PC-3 (cell line): ENCODE measurements around the gene CD226. TPM values are rescaled to one million over a fixed set of nuclear protein-coding genes. Genes with fewer than 3 reads are reported as not detected.
"Not testable (repeated sequence)": the region's sequence is repeated elsewhere in the genome, so short reads cannot be mapped to it uniquely, and the experiment has no call there.

Experiments
- ATAC-seq: fragments of 200-7000 bp; cut with Tn5 transposase; 2 replicates; pipeline ENCODE4 v1.9.1; 2020; ENCODE audit warnings: mild to moderate bottlenecking, moderate library complexity
- BruUV-seq: library from RNA; stranded (reverse); fragments of 400-500 nt; replicated peaks from 2 replicates; lab custom pipeline; 2021; lab: Mats Ljungman, UMichigan
- CTCF ChIA-PET: fragments of 300-600 bp; sonication (Branson Sonifier 250); formaldehyde crosslinking; loops from one replicate; lab custom pipeline; 2022; ENCODE audit warnings: antibody characterized with exemption; lab: Charles Lee
- POLR2A ChIA-PET: fragments of 300-600 bp; sonication (Branson Sonifier 250); formaldehyde crosslinking; loops from one replicate; lab custom pipeline; 2022; ENCODE audit warnings: antibody characterized with exemption; ENCODE audit not compliant: unreplicated experiment; lab: Charles Lee
- DNase-seq: peaks from one replicate; pipeline ENCODE4 v3.0.0-alpha.2; 2015
- H2AFZ ChIP-seq: fragments of 300-600 bp; sonication (generic); 2 replicates; pipeline ENCODE4 v1.6.0; 2016; ENCODE audit warnings: antibody characterized with exemption, low read length
- H3F3A ChIP-seq: fragments of 300-600 bp; sonication (generic); one replicate; pipeline ENCODE4 v1.6.0; 2017; ENCODE audit warnings: antibody characterized with exemption, low read length, control low read depth, mild to moderate bottlenecking; ENCODE audit not compliant: unreplicated experiment
- H3K27ac ChIP-seq: fragments of 300-600 bp; sonication (generic); 2 replicates; pipeline ENCODE4 v1.5.1; 2016; ENCODE audit warnings: mild to moderate bottlenecking, low read length
- H3K27me3 ChIP-seq: fragments of 300-600 bp; sonication (generic); 2 replicates; pipeline ENCODE4 v1.6.1; 2016; ENCODE audit warnings: low read length, mixed read lengths
- H3K36me3 ChIP-seq: fragments of 300-600 bp; sonication (generic); 2 replicates; pipeline ENCODE4 v1.6.1; 2016; ENCODE audit warnings: low read depth, mixed run types, low read length, mixed read lengths
- H3K4me1 ChIP-seq: fragments of 300-600 bp; sonication (generic); 2 replicates; pipeline ENCODE4 v1.5.1; 2016; ENCODE audit warnings: low read length; ENCODE audit not compliant: insufficient read depth
- H3K4me2 ChIP-seq: fragments of 300-600 bp; sonication (generic); 2 replicates; pipeline ENCODE4 v1.6.0; 2016; ENCODE audit warnings: low read length
- H3K4me3 ChIP-seq: fragments of 300-600 bp; sonication (generic); 2 replicates; pipeline ENCODE4 v1.5.1; 2016; ENCODE audit warnings: mild to moderate bottlenecking, low read length, mixed read lengths
- H3K79me2 ChIP-seq: fragments of 300-600 bp; sonication (generic); 2 replicates; pipeline ENCODE4 v1.6.1; 2017; ENCODE audit warnings: low read length, mixed read lengths
- H3K9ac ChIP-seq: fragments of 300-600 bp; sonication (generic); 2 replicates; pipeline ENCODE4 v1.6.0; 2016; ENCODE audit warnings: mild to moderate bottlenecking, low read length
- H3K9me2 ChIP-seq: fragments of 300-600 bp; sonication (generic); replicated peaks from 2 replicates; pipeline ENCODE4 v1.6.1; 2016; ENCODE audit warnings: mixed run types, low read length, mixed read lengths
- H3K9me3 ChIP-seq: fragments of 300-600 bp; sonication (generic); 2 replicates; pipeline ENCODE4 v1.6.1; 2016; ENCODE audit warnings: low read length, mixed read lengths
- H4K20me1 ChIP-seq: fragments of 300-600 bp; sonication (generic); 2 replicates; pipeline ENCODE4 v1.6.1; 2016; ENCODE audit warnings: low read length, mixed read lengths
- EZH2 ChIP-seq: fragments of 300-600 bp; sonication (generic); IDR thresholded peaks from one replicate; pipeline ENCODE4 v1.6.1; 2017; ENCODE audit warnings: antibody characterized with exemption, mild to moderate bottlenecking, low read length; ENCODE audit not compliant: unreplicated experiment
- EZH2phosphoT487 ChIP-seq: fragments of 300-600 bp; sonication (generic); IDR thresholded peaks from 2 replicates; pipeline ENCODE4 v1.6.1; 2018; ENCODE audit warnings: mild to moderate bottlenecking, antibody characterized with exemption, low read length, borderline replicate concordance
- intact Hi-C: fragments of 100-400 bp; cut with micrococcal nuclease; formaldehyde crosslinking; loops from 2 replicates; pipeline ENCODE4 v1.9.0; 2023
- total RNA-seq: library from RNA; depleted of rRNA; stranded (reverse); fragments of >200 nt; gene quantifications from 2 replicates; pipeline ENCODE4 v1.2.3, GENCODE V29; 2014
- TF ChIP-seq, protein P1 (sequence below): fragments of 300-600 bp; sonication (generic); conservative IDR thresholded peaks from 2 replicates; pipeline ENCODE4 v1.5.1; 2017; ENCODE audit warnings: antibody characterized with exemption, low read depth, mild to moderate bottlenecking, low read length

The CD226 gene
- total RNA-seq, 1 experiment from 2014 or later = 0.26 TPM

DNA sequence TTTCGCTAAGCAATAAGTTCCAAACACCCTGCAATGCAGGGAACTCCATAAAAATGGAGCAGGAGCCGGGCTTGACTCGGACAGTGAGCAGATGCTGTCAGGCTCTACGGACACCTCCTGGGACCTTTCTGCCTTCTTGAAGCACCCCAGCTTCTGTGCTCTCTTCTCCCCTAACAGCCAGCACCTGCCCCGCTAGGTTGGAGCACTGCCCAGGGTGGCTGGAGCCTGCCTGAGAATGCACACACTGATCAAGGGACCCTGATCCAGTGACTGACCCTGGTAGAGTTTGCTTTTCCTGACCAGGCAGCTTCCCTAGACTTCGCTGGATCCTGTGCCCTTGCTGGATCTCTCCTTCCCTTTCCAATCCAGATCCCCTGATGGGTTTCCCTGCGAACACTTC is 40.9 kb downstream of the CD226 start:
- TF ChIP-seq, protein P1, sequence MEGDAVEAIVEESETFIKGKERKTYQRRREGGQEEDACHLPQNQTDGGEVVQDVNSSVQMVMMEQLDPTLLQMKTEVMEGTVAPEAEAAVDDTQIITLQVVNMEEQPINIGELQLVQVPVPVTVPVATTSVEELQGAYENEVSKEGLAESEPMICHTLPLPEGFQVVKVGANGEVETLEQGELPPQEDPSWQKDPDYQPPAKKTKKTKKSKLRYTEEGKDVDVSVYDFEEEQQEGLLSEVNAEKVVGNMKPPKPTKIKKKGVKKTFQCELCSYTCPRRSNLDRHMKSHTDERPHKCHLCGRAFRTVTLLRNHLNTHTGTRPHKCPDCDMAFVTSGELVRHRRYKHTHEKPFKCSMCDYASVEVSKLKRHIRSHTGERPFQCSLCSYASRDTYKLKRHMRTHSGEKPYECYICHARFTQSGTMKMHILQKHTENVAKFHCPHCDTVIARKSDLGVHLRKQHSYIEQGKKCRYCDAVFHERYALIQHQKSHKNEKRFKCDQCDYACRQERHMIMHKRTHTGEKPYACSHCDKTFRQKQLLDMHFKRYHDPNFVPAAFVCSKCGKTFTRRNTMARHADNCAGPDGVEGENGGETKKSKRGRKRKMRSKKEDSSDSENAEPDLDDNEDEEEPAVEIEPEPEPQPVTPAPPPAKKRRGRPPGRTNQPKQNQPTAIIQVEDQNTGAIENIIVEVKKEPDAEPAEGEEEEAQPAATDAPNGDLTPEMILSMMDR = no peak
- no peak for TF ChIP-seq EZH2
- no peak for TF ChIP-seq EZH2phosphoT487
- no peaks in the 10 kb centered on the region for H4K20me1 ChIP-seq
- no peak overlapping the region for H3K4me2 ChIP-seq
- no peak overlapping the region for H3K27ac ChIP-seq
- ATAC-seq = no peak
- POLR2A ChIA-PET = no interaction called here
- no peaks in the 10 kb centered on the region for H3F3A ChIP-seq
- no peaks in the 10 kb centered on the region for H3K9me3 ChIP-seq
- H2AFZ ChIP-seq = no peak overlapping the region
- H3K9me2 ChIP-seq = no peaks in the 10 kb centered on the region
- H3K79me2 ChIP-seq = no peaks in the 10 kb centered on the region
- no TSS peak for BruUV-seq
- H3K4me1 ChIP-seq = no peaks in the 10 kb centered on the region
- no peaks in the 10 kb centered on the region for H3K36me3 ChIP-seq
- intact Hi-C loops = no loop called here
- H3K27me3 ChIP-seq = no peaks in the 10 kb centered on the region
- CTCF ChIA-PET = no interaction called here
- no peak overlapping the region for H3K9ac ChIP-seq
- no peak for DNase-seq
- no peak overlapping the region for H3K4me3 ChIP-seq

DNA sequence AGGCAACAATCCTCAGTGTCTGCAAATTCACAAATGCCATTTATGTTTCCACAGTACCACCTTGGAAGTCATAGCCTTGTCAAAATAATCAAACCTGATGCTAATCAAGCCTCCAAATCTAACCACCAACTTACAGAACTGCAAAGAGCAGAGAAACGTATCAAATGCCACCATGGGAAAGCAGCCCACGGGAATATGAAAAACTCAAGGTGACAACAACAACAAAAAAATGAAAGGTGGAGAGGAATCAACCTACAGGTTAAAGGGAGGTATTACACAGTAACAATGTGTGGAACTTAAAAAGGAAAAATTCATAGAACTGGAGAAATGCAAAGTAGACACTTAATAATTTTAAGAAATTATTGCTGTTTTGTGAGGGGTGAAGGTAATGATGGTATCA is 46.7 kb downstream of the CD226 start:
- no peaks in the 10 kb centered on the region for H3K4me1 ChIP-seq
- POLR2A ChIA-PET = no interaction called here
- no peak for ATAC-seq
- no TSS peak for BruUV-seq
- CTCF ChIA-PET = no interaction called here
- no peaks in the 10 kb centered on the region for H3K79me2 ChIP-seq
- intact Hi-C loops = no loop called here
- no peak overlapping the region for H3K9ac ChIP-seq
- H3K36me3 ChIP-seq = no peaks in the 10 kb centered on the region
- no peaks in the 10 kb centered on the region for H3K27me3 ChIP-seq
- H3K4me2 ChIP-seq = no peak overlapping the region
- no peak overlapping the region for H3K4me3 ChIP-seq
- DNase-seq = no peak
- H3K9me2 ChIP-seq = no peaks in the 10 kb centered on the region
- no peaks in the 10 kb centered on the region for H3F3A ChIP-seq
- H3K27ac ChIP-seq = no peak overlapping the region
- no peaks in the 10 kb centered on the region for H4K20me1 ChIP-seq
- TF ChIP-seq, protein P1 = peak; percentile 37
- no peak for TF ChIP-seq EZH2
- H2AFZ ChIP-seq = no peak overlapping the region
- H3K9me3 ChIP-seq = no peaks in the 10 kb centered on the region

DNA sequence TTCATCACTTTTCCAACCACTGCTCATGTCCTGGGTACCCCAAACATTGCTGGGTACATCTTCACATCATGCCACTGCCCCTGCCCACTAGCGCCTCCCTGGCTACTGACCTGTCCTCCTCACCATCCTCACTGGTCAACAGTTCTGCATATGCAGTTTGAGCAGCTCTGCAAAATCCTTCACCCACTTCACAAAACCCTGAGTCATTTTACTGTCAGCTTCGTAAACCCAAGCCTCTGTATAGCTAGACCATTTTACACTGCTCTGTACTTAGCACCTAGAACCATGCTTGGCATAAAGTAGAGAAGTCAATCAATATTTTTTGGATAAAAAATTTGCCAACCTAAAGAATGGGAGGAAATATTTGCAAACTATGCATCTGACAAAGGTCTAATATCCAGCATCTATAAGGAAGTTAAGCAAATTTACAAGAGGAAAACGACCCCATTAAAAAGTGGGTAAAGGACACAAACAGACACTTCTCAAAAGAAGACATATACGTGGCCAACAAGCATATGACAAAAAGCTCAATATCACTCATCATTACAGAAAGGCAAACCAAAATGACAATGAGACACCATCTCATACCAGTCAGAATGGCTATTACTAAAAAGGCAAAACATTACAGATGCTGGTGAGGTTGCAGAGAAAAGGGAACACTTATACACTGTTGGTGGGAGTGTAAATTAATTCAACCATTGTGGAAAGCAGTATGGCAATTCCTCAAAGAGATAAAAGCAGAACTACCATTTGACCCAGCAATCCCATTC is 48.3 kb downstream of the CD226 start:
- DNase-seq, H2AFZ ChIP-seq, H3F3A ChIP-seq, H3K4me2 ChIP-seq, H3K9ac ChIP-seq, H3K9me3 ChIP-seq, H3K79me2 ChIP-seq, POLR2A ChIA-PET, H4K20me1 ChIP-seq, CTCF ChIA-PET, H3K27ac ChIP-seq, BruUV-seq, H3K4me1 ChIP-seq, H3K4me3 ChIP-seq, H3K27me3 ChIP-seq, H3K36me3 ChIP-seq, H3K9me2 ChIP-seq: not testable (repeated sequence)
- ATAC-seq = peak; percentile 91
- intact Hi-C loops = loop anchor here (10.0 kb wide), 1 partner anchor 145 kb away; no protein-coding TSS in a partner anchor
